Measurements from ENCODE around the gene SSTR4. TPM values are rescaled to one million over a fixed set of nuclear protein-coding genes. Genes with fewer than 3 reads are reported as not detected.

SSTR4 gene
- polyA plus RNA-seq, 1 donor: not detected

DNA sequence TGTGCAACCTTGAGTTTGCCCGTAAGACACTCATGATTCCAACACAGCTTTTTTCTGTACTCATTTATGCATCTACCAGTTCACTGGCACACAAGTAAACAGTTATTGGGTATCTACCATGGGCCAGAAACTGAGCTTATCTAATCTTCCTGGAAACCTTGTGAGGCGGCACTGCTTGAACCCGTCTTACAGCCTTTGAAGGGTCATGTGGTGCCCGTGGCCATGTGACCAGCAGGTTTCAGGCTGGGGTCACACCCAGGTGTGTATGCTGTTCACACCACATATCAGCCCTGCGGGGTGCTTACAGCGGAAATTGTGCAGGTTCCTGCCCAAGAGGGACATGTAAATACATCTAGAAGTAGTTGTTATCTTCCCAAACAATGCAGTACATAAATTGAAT is 8.3 kb downstream of the SSTR4 start:
- no peak for DNase-seq

DNA sequence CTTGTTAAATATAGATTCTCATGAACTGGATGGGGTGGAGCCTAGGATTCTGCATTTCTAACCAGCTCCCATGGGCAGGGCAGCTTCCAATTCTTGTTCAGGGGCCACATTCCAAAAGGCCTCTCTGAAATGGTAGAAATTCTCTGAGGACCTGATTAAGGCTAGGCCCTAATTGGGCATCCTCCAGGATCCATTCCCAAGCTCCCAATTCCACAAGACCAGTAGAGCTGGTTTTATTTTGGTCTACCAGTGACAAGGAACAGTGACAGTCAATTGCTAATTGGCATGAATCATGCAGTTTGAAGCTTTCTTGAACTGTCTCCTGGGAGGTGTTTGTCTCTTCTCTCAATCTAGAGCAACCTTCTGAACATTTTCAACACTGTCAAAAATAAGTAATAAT is 11.3 kb downstream of the SSTR4 start:
- DNase-seq: no peak

DNA sequence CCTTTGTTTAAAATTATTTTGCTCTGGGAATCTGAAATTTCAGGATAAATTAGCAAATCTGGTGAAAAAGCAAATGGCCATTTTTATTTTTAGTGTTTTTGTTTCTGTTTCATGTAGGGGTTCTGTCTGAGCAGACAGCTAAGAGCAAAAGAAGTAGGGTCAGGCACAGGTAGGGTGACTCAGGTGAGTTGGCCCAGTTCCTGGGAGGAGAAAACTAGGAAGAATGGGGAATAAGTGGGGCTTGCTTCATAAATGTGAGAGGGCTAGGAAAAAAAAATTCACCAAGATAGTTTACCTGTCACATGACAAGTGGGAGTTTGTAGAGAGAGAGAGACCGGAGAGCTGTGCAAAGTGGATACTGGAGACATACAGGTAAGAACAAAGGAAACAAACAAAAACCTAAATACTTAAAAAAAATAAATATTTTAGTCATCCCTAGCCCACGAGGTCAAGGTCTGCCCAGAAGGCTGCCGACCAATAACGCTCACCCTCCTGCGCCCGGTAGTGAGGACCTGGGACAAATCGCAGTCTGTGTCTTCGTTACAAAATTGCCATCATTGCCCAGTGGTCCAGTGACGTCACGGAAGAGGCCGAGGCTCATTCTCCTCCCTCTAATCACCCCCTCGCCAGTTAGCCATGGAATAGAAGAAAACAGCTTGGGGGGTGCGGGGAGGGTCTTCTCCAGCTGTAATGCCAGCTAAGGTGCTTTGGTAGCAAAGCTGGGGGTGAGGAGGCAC is 12.1 kb downstream of the SSTR4 start:
- no peak for DNase-seq

DNA sequence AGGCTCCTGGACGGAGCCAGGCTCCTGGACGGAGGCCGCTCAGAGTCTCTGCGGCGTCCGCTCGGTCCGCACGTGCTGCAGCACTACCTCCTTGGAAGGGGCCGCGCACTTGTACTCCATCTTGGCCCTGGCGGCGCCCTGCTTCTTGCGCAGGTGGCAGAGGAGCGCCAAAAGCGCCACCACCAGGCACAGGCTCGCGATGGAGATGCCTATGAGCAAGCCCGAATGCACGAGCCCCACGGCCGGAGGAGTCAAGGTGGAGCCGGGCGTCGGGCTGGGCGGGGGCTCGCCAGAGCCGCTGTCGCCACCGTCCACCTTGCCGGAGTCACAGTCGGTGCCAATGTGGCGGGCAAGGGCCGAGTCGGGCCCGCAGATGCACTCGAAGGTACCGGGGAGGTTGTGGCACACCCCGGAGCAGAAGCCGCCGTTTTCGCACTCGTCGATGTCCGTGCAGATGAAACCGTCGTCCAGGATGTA is 12.7 kb downstream of the SSTR4 start:
- no peak for DNase-seq

DNA sequence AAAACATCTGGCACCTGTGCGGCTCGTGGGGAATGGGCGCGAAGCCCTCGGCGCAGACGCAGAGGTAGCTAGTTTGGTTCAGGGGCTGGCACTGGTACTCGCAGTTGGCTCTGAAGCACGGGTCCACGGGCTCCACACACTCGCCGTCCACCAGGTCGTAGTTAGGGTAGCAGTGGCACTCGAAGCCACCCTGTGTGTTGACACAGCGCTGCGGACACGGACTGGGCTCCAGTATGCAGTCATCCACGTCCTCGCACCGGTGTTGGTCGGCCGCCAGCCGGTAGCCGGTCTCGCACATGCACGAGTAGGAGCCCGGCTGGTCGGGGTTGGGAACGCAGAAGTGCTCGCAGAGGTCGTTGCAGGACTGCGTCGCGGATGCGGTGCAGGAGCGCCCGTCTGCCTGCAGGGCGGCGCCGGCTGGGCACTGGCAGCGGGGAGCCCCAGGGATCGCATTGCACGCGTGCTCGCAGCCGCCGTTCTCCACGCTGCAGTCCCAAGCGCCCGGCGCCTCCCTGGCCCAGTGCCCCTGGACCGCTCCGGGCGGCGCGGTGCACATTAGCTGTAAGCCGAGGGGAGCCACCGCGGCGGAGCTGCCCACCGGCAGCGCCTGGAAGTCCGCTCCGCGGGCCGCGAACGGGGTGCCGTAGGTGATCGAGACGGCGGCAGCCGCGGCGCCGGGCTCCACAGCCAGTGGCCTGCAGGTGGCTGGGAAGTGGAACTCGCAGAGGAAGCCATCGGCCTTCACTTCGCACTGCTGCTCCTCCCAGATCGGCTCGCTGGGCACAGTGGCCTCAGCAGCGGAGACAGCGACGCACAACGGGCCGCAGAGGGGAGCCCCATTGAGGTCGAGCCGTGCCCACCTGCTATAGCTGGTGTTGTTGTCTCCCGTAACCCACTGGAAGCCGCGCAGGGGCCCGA is 13.4 kb downstream of the SSTR4 start:
- DNase-seq: no peak

DNA sequence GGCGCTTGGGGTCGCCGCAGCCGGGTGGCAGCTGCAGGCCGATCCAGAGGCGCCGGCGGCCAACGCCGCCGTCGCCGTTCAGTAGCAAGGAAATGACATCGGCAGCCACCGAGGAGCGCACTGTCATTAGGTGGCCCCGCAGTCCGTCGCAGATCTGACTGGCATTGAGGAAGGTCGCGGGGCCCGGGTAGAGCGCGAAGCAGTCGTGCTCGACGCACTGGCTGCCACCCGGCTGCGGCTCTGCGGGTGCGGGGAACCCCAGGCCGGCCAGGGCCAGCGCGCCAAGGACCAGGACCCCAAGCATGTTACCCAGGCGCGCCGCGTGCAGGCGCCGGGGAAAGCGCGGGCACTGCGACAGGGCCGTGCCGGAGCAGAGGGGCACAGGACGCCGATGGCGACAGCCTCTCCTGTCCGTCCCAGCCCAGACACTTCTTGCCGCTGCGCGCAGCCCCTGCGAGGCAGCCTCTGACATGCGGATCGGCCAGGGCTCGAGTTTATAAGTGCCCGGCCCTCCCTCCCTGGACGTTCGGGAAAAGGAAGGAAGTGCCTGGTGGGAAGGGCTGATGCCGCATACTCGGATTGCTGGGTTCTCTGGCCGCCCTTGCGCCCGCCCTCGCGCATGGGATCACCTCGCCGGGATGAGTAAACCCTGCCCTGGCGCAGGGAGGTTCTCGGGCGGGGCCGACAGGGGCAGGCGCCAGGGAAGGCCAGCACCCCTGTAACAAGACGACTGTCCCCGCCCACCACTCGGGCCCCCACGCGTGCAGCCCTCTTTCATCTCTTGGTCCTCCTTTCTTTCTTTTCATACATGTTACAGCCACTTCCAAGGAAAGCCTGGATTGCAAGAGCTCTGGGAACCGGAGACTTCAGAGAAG is 14.3 kb downstream of the SSTR4 start, which contains the start of gene THBD:
Gene THBD (minus strand): TSS at position 472 of the 875 bp plus-strand sequence. CDS start 168 bp downstream, at position 304.
- no peak for DNase-seq

DNA sequence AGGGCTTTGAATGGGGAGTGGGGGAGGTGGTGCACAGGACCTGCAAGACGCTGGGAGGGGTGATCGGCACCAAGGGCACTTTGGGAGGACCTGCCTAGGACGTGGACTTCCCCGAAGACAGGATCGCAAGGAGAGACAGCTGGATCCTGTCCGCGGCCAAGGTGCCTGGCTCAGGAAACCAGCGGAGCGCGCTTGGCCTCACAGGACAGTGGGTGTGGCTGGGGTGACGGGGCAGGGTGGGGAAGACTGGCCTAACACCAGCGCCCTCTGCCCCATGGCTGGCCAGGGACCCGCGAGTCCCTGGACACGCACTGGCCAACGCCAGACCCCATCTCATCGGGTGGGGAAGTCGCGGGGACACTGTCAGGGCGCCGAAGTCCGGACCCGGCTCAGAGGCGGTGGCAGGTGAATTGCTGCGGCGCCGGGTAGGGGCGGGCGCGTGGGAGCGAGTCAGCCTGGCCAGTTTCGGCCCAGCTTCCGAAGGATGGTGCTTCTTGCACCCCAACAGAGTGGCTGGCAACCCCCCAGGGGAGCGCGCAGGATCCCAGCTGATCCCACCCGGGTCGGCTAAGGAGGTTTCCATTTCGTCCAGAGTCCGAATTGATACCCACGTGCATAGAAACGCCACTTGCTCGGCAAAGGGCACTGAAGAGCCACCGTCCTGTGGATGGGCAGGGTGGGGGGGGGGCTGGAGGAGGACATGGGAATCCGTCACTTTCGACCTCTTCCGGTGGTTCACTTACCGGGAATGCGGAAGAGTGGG is 15.1 kb downstream of the SSTR4 start:
- DNase-seq: no peak

DNA sequence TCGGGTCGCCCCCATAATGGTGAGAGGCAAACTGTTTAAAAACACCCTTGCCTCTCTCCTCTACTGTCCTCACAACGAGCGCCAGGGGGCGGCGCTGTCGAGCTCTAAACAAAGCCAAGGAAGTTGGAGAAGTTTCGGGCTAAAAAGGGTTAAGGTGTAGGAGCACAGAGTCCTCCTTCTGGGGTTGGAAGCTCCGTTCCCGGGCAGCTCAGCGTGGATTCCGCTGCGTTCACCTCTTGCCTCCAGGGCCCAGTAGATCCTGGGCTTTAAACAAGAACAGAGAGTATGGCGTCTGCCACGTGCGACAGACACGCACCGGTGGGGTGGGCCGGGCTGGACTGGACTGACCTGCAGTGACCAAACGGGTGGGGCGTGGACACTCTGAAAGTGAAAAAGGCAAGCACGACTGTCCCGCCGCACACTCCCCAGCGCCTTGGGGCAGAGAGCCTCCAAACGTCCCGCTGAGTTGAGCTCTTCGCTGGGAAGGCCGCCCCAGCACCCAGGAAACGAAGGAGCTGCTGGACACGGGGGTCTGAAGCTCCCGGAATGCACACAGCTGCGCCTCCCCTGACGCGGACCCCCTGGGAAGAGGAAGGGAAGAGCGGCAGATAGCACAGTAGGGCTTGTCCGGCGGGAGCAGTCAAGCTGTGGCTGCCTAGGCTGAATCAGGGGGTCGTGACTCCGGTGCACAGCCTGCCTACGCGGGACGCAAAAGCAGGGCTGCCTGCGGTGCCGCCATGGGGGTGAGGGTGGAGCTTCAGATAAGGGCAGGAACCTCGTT is 15.9 kb downstream of the SSTR4 start:
- DNase-seq: peak; percentile 87

DNA sequence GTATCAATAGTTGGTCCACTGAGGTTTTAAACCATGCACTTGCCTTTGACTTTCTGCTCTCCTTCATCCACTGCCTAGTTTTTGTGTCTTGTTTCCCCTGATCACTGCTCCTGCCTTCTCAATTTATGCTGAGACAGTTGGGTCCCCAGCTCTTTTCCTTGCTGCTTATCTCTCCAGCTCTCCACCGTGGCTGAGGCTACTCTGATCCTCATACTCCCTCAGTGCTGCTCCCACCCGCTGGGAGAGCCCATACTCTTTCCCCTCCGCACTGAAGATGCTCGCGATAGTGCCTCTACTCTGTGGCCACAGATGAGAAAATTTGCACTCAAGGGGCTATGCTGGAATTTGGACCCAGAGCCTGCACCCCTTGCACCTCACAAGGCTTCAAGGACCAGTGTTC is 17.8 kb downstream of the SSTR4 start:
- DNase-seq: no peak

DNA sequence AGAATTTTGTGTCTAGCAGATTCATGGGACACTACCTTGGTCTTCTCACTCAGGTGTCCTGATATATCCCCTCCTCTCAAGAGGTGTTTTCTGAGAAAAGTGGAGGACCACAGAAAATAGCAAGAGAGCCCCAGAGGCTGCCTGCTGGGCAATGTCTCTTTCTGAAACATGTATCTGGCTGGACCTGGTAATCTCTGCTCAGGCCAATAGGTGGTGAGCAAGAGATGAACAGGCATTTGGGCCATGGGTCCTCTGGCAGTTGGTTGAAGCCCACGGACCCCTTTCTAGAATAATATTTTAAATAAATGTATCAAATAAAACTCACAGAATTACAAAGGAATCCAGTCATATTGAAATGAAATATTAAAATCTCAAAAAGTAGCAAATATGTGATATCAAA is 23.1 kb downstream of the SSTR4 start:
- no peak for DNase-seq

DNA sequence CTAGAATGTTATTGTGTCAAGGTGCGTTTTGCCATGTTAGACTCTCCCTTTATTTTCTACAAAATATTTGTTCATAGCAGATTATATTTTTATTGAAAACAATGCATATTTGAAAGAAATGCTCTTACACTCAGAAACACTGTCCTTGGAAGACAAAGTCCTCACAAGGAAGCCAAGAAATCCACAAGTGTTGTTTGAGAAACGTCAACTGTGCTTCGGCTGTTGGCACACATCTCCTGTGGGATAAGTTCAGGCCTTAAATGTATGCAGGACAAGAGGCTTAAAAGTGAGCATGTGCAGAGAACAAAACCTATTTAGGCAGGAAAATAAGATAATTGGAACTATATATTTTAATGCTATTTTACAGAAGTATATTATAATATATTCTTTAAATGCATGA is 23.9 kb downstream of the SSTR4 start:
- no peak for DNase-seq

DNA sequence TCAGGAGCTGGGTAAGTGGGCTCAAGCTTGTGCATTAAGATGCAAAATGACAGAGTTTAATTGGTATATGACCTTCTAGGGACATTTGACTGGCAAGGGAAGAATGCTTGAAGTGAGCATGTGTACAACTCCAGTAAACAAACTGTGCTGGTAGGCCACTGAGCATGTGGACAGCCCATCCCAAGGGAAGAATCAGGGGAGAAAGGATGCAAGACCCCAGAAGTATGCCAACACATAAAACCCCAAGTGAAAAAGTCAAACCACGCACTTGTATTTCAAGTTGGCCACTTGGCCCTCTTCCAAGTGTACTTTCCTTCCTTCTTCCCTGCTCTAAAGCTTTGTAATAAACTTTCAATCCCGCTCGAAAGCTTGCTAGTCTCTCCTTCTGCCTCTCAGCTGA is 24.7 kb downstream of the SSTR4 start:
- DNase-seq: no peak

DNA sequence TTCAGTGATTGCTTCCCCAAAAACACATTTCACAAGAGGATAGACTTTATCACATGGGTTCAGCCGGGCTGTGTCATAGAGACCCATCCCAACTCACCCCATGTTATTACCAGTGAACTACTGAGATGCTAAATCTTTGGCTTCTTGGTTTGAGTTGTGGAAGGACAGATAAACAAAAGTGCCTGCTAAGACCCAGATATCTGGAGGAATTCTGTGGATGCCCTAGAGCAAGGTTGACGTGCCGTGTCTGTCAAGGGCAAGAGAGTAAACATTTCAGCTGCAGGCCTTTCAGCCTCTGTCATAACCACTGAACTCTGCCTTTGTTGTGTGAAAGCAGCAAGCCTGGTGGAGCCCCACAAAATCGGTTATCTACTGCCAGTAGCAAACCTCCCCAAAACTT is 25.5 kb downstream of the SSTR4 start:
- DNase-seq: no peak

DNA sequence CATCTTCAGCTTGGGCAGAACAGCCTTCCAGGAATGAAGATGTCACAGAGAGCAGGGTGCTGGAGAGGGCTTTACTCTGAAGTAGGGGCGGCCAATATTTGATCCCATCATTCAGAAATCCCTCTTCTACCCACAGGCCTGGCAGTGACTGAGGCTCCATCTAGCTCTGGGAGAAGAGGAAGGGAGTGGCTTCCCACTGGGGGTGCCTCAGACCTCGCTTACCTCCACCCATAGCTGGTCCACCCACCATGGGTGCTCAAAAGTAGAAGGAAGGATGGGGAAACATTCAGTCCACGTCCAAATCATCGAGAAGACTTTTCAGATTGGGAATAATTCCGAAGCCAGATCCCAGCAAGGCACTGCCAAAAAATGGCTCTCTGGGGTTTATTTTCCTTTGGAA is 26.1 kb downstream of the SSTR4 start:
- DNase-seq: no peak

DNA sequence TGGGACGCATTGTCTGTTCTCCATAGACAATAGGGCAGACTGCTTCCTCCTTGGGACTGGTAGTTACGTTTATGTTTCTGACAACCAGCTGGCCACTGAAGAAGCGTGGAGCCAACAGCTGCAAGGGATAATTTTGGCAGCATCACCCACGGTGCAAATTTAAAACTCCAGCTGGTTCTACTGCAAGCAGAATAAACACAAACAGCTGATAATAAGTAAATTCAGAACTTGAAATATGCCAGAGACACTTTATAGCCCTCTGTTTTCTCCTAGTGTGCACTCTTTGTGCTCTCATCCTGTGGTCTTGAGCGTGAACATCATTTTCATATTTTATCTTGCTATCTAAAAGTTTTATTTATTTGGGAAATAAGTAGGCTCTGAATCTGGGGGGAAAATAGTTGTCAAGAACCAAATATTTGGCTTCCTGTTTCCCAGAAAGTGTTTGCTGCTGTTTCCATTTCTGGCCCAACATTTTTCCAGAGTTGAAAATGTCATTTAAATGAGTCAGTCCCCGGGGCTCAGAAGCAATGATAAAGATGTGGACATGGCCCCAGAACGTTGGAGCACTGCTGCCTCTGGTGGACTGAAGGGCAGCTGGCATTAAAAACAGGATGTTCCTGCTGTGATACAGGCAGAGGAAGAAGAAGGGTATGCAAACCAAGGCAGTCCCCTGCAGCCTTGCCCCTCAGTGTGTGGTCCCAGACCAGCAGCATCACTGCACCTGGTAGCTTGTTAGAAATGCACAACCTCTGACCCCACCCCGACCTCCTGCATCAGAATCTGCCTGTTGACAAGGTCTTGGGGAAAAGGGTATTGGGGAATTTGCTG is 26.8 kb downstream of the SSTR4 start:
- no peak for DNase-seq

DNA sequence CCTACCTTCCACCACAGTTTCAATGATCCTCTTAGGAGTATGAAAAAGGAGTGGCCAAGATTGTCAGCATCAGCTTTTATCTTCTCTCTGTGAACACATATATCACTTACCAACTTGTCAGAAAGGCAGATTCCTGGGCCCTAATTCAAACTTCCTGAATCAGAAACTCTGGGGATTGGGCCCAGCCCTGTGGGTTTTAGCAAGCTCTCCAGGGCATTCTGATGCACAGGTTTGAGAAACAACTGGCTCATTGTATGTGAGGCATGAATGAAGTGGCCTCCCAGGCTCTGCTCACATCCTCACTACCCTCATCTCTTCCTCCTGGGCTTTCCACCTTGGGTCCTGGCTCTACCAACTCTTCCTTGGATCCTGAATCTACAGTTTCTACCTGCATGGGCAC is 27.5 kb downstream of the SSTR4 start:
- no peak for DNase-seq

DNA sequence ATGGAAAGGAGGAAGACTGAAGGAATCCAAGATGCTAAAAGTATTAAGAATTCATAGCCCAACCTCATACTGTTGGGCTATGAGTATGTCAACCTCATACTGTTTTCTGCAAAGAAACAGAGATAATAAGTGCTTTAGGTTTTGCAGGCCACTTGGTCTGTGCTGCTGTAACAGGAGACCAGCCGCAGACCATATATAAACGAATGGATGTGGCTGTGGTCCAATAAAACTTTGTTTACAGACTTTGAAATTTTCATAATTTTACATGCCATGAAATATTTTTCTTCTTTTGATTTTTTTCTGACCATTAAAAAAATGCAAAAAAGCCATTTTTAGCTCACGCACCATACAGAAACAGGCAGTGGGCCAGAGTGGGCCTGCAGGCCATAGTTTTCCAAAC is 28.1 kb downstream of the SSTR4 start:
- no peak for DNase-seq

DNA sequence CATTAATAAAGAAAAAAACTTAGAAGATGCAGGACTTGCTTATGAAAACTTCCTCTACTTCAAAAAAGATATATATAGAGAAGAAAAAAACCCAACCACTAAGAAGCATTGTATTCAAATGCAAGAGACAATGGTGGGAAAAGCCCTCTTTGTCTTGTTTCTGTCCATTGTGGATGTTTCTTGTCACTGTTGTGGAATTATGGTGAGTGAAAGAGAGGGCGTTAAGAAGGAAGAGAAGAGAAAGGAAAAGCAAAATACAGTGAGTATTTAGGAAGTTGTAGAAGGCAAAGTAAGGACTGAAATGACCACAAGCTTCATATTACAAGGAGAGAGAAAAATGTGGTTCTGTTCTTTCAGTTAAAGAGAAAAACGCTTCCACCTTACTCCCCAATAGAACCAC is 28.5 kb downstream of the SSTR4 start:
- no peak for DNase-seq

Data from left kidney (tissue), 2 donors.